Activated T-cell treated with anti-CD3 and anti-CD28 coated beads, Interleukin-2, amount 50 U/mL, for 48 hours (primary cell): ENCODE data around the gene GJB3.
"Not testable (repeated sequence)": the region's sequence is repeated elsewhere in the genome, so short reads cannot be mapped to it uniquely, and the experiment has no call there.

Source experiments
- DNase-seq, 2 experiments: peaks; one replicate each; pipeline ENCODE4 v3.0.0-alpha.2; 2020

The GJB3 gene

DNA sequence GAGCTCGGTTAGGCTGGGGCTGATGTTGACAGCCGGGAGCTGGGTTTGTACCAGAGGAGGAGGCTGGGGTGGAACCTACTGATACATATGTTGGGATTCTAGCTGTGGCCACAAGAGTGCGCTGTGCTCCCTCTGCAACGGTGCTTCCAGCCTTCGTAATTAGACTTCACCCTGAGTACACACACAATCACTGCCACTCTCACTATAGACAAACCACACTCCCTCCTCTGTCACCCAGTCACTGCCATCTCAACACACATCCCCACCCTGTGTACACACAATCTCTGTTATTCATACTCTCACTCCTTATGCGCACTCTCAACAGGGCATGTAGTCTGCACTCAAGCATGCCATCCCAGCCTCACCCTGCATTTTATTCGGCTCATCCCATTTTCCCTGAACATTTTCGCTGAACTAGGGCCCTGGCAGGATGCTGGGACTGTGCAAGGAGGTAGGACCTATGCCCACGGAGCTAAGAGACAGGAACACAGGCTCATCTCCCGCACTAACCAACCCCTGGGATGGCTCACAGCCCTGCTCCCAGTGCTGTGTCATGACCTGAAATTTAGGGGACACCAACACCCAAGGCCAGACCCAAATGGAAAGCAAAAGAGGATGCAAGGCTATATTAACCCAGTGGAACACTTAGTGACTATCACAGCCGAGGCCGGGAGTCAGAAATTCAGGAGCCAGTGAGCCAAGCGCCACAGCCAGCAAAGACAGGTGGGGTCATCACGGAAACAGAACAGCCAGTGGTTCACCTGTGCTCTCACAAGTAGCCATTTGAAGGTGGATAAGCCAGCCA lies 5.7 kb downstream of the GJB3 start:
- peak; percentile 71 to 79 for DNase-seq

DNA sequence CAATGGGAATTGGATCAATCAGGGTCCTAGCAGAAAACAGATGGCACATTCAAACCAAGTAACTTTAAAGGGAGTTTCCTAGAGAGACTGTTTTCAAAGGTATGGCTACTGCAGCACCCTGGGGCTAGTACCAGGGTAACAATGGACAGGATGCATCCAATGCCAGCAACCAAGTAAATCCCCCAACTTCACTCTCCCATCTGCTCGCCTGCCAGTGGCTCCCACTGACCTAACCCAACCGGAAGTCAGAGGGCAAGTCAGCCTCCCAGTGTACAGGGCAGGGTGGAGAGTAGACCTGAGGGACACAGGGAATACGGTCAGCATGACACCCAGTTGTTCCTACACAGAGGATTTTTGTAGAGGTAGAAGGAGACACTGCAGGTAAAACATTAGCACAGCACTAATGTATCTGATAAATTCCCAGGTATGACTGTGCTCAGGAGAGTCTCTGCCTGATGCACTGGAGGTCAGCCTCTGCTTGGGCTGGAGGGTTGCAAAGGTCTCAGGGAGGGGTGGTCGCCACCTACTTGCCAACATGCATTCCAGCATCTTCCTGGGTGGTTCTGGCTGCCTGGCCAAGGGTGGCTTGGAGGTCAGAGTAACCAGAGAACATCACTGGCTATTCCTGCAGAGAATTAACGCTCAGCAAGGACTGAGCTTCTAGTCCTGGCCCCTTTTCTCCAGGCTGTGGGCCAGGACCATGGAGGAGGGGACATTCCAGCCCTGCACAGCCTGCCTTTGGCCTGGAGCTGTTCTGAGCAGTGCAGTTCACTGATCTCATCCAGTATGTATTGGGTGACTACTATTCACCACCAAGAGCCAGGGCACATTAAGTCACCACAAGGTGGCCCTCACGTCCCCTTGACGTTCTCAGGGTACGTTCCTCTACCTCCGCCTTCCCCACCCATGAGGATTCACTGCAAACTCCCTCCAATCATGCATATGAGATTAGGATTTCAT lies 6.7 kb downstream of the GJB3 start:
- DNase-seq: no peak

DNA sequence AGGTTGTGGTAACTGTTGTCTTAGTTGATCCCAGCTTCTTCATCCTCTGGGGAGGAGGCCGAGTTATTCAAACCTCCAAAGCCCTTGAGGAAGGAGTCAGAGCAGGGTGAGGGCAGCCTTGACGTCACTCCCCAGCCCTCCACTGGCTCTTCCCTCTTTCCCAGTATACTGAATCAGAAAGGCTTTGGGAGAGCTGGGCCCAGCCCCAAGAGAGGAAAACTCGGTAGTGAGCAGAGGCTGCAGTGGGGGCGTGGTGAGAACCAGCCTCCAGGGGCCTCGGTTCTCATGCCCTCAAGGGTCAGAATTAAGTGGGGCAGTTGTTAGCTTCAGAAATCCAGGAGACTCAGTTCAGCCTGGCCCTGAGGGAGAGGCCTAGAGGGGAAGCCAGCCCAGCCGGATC lies 10.0 kb downstream of the GJB3 start:
- no peak for DNase-seq

DNA sequence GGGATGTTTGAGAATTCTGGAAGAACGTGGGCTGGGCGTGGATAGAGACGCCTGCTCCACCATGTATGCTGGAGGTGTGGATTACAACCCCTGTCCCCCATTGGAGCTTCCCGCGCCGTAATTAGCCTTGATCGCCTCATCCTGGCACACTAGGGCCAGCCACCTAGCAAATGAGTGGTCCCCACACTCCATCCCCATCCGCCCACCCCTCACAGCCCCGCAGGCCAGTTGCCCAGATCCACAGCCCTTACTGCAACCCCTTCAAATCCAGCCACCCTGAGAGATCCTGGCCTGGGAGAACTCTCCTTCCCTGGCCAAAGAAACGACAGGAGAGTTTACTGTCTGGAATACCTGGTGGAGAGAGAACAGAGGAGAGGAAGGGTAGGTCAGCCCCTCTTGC lies 11.4 kb downstream of the GJB3 start:
- DNase-seq: no peak

DNA sequence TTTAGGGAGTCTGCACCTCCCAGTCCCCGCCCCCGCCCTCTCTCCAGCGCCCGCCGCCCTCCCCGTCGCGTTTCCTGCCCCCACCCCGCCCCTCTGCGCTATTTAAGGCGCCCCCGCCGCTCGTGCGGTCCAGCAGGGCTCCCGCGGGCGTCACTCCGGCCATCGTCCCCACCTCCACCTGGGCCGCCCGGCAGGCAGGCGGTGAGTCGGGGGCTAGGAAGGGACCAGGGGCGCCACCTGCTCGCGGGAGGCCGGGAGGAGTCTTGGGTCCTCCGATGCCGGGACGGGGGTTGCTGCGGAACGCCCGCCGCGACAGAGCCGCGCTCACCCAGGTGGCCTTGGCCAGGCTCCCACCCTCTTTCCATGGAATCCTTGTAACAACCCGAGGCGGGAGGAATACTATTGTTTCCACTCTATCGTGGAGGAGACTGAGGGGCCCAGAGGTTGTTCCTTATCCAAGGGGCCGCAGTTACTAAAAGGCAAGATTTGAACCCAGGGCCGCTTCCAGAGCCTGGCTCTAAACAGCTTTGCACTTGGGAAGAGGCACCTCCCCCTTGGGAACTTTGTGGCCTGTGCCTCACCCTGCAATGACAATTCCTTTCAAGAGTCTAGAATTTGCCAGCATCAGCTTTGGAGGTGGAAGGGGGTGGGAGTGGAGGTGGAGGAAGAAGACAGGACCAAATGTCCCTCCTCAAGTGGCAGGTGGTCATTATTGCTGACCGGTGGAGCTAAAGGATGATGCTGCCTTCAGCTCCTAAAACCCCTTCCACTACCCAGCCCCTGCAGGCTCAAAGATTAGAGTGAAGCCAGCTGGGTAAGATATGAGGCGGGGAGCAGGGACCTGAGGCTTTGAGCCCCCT lies 12.1 kb downstream of the GJB3 start, which contains the start of gene GJA4:
Gene GJA4, plus strand, starts transcription at position 132 of the 860 bp plus-strand sequence. CDS start 1,215 bp downstream, outside the sequence.
- no peak for DNase-seq

DNA sequence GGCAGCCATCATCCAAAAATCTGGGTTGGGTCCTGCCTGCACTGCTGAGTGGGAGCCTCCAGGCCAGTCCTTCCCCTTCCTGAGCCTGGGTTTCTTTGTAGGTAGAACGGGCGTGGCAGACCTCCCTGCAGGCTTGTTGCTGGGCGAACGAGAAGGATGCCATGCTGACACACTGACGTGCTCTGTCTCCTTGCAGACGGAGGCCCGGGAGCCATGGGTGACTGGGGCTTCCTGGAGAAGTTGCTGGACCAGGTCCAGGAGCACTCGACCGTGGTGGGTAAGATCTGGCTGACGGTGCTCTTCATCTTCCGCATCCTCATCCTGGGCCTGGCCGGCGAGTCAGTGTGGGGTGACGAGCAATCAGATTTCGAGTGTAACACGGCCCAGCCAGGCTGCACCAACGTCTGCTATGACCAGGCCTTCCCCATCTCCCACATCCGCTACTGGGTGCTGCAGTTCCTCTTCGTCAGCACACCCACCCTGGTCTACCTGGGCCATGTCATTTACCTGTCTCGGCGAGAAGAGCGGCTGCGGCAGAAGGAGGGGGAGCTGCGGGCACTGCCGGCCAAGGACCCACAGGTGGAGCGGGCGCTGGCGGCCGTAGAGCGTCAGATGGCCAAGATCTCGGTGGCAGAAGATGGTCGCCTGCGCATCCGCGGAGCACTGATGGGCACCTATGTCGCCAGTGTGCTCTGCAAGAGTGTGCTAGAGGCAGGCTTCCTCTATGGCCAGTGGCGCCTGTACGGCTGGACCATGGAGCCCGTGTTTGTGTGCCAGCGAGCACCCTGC lies 13.2 kb downstream of the GJB3 start:
- no peak for DNase-seq

DNA sequence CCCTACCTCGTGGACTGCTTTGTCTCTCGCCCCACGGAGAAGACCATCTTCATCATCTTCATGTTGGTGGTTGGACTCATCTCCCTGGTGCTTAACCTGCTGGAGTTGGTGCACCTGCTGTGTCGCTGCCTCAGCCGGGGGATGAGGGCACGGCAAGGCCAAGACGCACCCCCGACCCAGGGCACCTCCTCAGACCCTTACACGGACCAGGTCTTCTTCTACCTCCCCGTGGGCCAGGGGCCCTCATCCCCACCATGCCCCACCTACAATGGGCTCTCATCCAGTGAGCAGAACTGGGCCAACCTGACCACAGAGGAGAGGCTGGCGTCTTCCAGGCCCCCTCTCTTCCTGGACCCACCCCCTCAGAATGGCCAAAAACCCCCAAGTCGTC lies 13.8 kb downstream of the GJB3 start:
- no peak for DNase-seq

DNA sequence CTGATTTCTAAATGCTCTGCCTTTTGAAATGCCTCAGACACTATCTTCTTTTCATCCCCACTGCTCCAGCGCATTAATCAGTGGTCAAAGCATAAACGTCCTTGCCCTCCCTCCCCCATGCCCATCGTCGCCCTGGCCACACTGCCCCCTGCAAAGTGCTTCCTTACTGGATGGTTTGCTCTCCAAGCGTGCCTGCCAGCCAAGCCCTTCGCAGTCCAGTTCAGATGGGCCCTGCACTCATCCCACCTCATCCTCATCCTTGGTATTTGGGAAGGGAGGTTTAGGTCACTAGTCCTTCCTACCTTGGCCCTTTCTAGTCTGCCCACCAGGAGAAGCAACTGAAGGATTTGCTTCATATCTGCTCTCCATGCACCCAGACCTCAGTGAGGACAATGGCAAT lies 14.9 kb downstream of the GJB3 start:
- DNase-seq: no peak

DNA sequence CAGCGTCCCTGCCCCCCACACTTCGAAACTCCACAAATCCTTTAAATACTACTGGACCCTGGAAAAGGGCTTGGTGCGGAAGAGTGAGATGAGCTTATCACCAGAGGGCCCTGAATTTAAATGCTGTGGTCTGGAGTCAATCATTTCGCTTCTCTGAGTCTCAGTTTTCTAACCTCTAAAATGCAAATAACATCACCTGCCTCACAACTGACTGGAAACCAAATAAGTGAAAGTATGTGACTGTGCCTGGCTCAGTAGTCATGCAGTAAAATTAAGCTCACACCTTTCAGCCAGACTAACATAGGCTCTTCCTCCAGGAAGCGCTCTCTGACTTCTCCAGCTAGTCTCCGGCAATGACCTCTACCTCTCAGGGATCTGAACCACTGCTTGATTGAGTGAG lies 16.0 kb downstream of the GJB3 start:
- no peak for DNase-seq

DNA sequence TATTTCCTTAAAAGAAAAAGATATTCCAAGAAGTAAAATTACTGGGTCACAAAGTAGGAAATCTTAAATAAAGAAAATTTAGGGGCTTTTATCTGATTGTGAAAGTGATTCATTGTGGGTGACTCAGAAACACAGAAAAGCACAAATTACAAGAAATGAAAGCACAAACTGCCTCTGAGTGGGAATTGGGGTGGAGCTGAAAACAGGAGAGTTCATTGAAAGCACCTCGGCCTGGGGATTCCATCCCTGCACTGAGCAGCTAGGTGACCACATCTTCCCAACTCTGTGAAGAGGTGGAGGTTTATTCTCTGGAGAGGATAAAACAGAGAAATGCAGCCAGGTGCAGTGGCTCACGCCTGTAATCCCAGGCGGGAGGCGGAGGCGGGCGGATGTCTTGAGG lies 19.2 kb downstream of the GJB3 start:
- peak in 1 of 2 experiments; percentile 49 for DNase-seq

DNA sequence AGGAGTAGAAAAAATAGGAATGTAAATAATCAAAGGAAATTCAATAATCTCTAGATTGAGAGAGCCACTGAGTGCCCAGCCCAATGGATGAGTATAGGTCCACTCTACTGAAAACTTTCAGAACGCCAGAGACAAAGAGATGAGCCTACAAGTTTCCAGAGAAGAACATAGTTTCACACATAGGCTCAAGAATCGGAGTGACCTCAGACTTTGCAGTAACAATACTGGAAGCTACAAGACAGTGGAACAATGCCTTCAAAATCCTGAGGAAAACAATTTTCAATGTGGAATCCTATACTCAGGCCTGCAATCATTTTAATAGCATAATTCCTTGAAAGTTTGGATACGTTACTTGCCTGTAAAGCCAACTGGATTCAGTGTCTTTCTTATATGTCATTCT lies 22.8 kb downstream of the GJB3 start:
- DNase-seq: no peak

DNA sequence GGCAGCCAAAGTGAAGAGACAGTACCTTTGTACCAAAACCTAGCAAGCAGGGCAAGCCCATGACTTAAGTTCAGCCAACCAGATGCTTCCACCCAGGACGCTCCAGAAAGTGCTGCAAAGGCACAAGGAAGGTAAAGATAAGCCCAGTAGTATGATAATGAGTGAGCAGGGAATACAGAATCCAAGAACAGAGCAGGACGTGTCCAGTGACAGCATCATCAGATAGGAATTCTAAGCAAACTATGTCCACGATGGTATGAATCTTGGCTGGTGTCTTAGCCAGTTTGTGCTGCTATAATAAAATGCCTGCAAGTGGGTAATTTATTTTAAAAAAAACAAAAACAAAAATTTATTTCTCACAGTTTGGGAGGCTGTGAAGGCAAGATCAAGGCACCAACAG lies 25.4 kb downstream of the GJB3 start:
- DNase-seq: no peak

DNA sequence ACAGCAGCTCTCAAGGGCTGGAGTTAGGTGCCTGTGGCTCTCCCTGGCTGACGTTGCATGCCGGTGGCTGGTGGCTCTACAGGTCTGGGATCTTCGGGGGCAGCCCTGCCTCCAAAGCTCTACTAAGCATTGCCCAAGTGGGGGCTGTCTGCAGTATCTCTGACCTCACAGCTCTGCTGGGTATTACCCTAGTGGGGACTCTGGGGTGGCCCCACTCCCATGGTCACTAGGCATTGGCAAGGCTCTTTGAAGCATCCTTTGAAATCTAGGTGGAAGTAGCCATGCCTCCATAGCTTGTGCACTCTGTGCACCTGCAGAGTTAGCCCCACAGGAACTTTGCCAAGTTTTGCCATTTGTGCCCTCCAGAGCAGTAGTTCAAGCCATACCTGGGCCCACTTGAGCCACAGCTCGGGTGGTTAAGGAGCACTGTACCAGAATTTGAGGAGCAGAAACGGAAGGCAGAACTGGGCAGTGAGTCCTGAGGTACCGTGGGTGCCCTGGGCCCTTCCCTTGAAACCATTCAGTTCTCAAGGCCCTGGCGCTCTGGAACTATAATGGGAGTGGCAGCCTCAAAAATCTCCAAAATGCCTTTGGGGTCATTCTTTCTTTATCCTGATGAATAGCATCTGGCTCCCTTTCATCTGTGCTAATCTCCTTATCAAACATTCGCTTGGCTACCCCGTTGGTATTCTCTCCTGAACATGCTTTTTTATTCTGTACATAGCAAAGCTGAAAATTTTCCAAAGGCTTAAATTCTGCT lies 27.2 kb downstream of the GJB3 start:
- DNase-seq: no peak

DNA sequence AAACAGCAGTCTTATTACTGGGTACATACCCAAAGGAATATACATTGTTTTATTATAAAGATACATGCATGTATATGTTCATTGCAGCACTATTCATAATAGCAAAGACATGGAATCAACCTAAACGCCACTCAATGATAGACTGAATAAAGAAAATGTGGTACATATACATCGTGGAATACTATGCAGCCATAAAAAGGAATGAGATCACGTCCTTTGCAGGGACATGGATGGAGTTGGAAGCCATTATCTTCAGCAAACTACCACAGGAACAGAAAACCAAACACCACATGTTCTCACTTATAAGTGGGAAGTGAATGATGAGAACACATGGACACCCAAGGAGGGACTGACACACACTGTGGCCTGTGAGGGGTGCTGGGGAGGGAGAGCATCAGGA lies 29.8 kb downstream of the GJB3 start:
- DNase-seq: not testable (repeated sequence)

DNA sequence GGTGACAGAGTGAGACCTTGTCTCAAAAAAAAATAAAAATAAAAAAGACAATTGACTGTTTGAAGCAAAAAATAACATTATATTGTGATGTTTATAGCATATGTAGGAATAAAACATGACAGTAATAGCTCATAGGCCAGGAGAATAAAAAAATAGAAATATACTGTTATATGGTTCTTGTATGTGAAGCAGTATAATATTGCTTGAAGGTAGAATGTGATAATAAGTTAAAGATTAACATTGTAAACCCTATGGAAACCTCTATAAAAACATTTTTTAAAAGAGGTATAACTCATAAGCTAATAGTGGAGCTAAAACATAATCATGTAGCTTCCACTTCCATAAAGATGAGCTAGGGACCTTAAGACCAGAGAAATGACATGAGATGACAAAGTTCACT lies 35.3 kb downstream of the GJB3 start:
- no peak for DNase-seq

DNA sequence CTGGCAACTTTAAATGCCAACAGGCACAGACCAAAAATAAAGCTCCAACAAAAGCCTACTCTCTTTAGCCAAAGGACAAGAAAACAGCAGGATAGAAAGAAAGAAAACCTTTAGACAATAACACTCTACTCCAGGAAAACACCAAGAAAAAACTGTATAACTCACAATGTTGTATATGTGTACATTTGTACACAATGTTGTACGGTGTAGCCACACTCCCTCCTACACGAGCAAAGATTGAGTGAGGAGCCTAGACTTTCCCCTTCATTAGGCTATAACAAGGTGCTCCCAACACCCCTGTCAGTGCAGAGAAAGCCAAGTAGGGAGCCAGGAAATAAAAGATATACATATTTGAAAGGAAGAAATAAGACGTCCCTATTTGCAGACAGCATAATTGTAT lies 35.8 kb downstream of the GJB3 start:
- no peak for DNase-seq

DNA sequence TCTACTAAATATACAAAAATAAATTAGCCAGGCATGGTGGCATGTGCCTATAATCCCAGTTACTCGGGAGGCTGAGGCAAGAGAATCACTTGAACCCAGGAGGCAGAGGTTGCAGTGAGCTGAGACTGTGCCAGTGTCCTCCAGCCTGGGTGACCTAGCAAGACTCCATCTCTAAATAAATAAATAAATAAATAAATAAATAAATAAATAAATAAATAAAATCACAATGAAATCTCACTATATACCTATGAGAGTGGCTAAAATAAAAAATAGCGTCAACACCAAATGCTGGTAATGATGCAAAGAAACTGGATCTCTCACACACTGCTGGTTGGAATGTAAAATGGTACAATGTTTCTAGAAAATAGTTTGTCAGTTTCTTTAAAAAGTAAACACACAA lies 37.8 kb downstream of the GJB3 start:
- not testable (repeated sequence) for DNase-seq

DNA sequence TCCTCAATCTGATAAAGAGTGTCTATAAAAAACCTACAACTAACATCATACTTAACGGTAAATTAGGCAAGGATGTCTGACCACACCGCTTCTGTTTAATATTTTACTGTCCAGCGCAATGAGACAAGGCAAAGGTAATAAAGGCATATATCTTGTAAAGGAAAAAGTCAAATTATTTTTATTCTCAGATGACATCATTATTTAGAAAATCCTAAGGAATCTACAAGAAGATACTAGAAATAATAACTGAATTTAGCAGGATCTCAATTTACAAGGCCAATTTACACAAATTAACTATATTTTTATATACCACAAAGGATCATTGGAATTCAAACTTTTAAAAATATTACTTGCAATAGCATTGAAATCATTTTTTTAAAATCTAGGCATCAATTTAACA lies 41.2 kb downstream of the GJB3 start:
- DNase-seq: no peak

DNA sequence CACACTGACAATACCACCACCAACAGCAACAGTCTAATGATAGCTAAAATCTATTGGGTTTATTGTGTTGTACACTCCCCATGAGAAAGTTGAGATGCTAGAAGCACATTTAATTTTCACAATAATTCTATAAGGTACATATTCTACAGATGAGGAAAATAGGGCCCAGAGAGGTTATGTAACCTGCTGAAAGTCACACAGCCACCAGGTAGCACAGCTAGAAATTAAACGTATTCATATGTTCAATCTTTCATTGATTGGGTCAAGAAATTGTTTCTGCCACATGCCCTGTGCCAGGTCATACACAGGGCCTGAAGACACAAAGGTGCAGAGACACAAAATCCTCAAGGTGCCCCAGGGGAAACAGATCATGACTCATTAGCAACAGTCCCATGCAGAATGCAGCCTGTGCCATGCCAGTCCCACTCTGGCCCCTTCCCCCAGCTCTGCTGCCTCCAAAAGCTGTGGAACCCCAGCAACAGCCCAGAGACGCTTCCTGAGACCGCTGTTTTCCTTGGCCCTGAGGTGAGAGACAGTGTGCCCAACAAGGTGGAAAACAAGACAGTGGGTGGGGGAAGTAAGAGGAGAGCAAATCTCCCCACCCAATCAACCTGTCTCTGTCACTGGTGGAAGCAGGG lies 43.9 kb downstream of the GJB3 start:
- DNase-seq: no peak

DNA sequence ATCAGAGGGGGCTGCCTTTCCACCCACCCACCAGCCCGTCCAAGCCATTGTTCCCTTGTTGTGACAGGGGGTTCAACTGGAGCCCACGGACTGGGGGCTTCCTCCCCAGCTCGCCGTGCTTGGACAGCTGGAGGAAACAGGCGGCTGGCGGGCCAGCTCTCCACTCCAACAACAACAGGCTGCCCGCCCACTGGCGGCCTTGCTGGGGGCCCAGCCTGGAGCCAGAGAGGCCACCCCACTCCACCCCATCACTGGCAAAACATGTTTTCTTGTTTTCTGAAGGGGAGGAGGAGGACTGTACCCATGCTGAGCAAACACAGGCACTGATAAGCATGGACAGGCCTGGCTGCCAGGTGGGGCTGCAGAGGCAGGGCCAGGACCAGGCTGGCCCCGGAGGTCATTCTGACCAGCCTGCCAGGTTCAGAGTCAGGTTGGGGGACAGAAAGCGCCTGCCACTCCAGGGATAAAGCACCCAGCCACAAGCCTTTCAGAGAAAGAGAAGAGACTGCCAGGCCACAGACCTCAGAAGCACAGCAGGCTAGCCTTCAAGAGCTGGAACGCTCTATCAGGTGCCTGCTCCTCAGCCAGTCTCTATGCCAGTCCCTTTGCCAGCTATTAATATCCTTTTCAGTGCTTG lies 44.6 kb downstream of the GJB3 start:
- DNase-seq: no peak
